Measurements from ENCODE around the gene CLCN4. TPM values are rescaled to one million over a fixed set of nuclear protein-coding genes. Genes with fewer than 3 reads are reported as not detected.

Gene CLCN4
- total RNA-seq, 1 donor from 2014 or later: 9.6 TPM

- DNase-seq (ENCODE audit: low spot score): no peak
- no peak for ATAC-seq
These were observed 27.5 kb upstream of the CLCN4 start for GRCh38 chrX:10129229-10129628.

DNA sequence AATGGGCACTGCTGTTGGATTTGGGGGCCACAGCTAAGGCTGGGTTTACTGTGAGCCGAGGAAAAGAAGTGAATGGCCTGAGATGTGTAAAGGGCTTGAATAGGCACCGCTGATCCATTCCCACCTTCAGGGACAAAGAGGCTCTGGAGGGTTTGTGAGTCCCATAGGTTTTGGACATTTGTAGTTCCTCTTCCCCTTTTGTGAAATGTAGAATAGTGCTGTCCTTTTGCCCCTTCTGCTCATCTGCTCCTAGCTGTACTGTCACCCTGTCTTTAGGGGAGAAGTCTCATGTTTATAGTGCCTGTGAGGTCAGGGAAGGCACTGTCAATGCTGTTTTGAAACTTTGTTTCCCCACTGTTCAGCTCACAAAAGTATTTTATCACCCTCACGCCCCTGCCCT lies 26.4 kb upstream of the CLCN4 start:
- DNase-seq (ENCODE audit: low spot score) (no peak), ATAC-seq (no peak)

- ATAC-seq (no peak), DNase-seq (ENCODE audit: low spot score) (no peak)
These were observed 22.6 kb upstream of the CLCN4 start for GRCh38 chrX:10133980-10134676.

DNA sequence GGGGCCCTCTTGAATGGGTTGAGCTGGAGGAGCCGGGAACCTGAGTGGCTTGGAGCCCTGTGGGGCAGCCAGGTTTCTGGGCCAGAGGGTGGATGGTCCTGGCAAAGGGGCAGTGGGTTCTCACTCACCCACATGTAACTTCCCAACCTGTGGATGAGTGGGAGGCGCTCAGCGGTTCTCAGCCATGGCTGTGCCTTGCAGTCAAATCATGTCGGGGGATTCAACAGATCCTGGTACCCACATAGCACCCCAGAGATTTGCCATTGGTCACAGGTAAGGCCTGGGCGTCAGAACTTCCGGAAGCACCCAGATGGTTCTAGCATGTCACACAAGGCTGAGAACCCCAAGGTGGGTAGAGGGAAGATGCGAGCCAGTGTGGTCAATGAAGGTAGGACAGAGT lies 21.9 kb upstream of the CLCN4 start:
- DNase-seq (ENCODE audit: low spot score) (no peak), ATAC-seq (no peak)

DNA sequence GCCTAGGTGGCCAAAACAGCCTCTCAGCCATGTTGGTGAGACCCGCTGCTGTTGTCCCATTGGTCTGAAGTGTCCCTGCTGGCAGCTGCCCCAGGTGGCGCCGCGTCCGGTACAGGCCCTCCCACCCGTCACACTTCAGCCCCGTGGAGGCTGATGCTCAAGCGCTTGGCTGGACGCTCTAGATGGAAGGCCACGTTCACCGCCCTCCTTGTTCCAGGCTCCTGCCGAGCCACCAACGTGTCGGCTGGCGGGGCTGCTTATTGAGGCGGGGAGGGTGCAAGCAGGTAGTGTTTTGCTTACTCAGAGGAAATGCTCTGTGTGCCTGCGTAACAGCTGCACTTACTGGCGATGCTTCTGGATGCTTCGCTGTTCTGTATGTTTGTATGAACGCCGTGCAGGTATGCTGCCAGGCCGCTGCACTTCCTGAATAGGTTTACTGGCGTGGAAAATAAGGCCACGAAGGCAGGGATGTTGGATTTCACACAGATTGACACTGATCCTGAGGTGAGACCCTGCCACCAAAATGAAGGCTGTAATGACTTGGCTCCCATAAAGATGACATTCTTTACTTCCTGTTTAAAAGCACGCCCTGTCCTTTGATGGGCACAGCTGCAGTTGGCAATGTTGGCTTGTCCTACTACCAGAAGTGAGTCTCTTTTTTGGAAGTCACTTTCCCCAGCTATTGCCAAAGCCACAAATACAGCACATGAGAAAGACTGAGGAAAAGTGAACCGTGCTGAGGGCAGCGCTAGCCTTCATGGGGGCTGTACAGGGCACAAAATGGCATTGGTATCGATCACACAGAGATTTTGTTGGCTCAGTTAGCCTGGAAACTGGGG lies 21.0 kb upstream of the CLCN4 start:
- DNase-seq (ENCODE audit: low spot score): no peak
- no peak for ATAC-seq

GRCh38 chrX:10138726-10139125 lies 18.0 kb upstream of the CLCN4 start:
- ATAC-seq (no peak), DNase-seq (ENCODE audit: low spot score) (no peak)

- DNase-seq (ENCODE audit: low spot score): no peak
These were observed 16.5 kb upstream of the CLCN4 start for GRCh38 chrX:10140264-10140663.

DNA sequence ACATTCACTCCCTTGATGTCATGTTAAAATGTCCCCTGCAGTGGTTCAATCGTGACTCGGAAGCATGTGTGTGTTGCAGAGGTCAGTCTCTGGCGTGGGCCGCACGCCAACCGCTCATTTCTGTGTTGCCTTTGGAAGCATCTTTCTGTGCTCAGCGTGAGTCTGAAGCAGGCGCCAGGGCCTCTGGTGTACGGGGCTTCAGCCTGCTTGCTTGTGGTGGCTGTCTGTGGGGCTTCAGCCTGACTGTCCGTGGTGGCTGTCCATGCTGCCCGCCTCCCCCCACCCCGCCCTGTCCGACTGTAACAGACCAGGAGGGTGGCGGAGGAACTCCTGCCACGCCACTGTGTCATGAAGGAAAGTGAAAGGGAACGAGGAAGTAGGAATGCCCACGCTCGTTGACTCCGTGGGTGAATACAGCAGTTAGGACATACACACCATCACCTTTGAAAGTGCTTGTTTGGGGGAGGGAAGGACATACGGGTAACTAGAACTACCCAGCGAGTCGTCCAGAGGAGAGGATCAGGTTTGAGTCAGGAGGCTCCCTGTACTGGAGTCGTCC lies 14.7 kb upstream of the CLCN4 start:
- ATAC-seq (no peak), DNase-seq (ENCODE audit: low spot score) (no peak)

More at GRCh38 chrX:10140264-10140663, 16.5 kb upstream of the CLCN4 start:
- no peak for ATAC-seq

GRCh38 chrX:10143071-10143983 lies 13.4 kb upstream of the CLCN4 start:
- DNase-seq (ENCODE audit: low spot score) (no peak), ATAC-seq (no peak)

DNA sequence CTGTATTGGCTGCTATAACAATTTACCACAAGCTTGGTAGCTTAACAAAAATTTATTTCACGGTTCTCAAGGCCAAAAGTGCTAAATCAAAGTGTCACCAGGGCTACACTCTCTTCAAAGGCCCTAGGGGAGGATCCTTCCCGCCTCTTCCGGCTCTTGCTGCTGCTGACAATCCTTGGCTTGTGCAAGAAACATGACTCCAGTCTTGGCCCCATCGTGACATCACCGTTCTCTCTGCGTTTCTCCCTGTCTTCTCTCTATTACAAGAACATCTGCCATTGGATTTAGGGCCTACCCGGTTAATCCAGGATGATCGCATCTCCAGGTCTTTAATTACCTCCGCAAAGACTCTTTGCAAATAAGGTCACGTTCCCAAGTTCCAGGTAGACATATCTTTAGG lies 10.4 kb upstream of the CLCN4 start:
- no peak for DNase-seq (ENCODE audit: low spot score)
- no peak for ATAC-seq

- DNase-seq (ENCODE audit: low spot score) (no peak), ATAC-seq (no peak)
These were observed 4.7 kb upstream of the CLCN4 start for GRCh38 chrX:10152086-10152485.

DNA sequence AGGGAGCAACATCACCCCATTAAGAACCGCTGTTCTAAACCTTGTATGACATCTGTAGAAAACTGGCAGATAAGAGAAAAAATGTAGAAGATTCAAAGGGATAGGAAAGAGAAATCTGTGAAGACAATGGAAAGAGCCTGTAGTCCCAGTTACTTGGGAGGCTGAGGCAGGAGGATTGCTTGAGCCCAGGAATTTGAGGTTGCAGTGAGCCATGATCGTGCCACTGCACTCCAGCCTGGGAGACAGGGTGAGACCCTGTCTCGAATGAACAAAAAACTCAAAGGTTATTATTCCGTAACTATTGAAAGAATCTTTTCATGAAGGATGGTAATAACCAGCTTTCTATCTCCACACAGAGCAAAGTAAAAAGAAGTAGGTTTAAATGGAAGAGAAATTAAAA lies 1.6 kb upstream of the CLCN4 start:
- ATAC-seq: no peak
- DNase-seq (ENCODE audit: low spot score): no peak

DNA sequence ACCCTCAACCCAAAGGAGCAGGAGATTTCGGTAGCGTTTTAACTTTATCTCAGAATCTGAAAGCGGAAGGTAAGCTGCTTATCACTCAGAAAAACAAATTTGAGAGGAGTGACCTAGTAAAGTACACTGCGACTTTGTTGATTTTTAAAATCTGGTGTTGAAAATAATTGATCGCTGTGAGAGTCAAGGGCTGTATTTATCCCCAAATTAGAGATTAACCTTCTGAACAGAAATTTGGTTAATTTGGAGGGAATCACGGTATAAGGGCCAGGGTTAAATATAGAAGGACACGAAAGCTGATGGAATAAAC lies 212 bp downstream of the CLCN4 start:
- DNase-seq (ENCODE audit: low spot score): no peak
- no peak for ATAC-seq

DNA sequence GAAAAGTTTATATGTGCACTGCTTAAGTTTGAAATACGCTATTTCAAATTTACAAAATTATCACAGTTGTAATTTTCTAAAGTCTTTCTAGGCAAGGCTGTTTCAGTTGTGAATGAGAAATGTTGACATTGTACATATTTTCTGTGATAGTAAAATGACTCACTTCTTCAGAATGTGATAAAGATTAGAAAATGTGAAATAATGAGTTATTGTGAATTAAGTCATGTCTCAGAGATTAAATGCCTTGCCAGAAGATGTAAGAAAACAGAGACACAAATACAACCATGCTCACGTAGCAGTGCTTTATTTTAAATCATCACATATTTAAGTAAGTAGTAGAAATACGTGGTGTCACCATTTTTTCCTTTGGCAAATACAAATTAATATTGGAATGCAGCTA lies 768 bp downstream of the CLCN4 start:
- ATAC-seq (no peak), DNase-seq (ENCODE audit: low spot score) (no peak)

GRCh38 chrX:10158279-10159144 lies 1.7 kb downstream of the CLCN4 start:
- no peak for DNase-seq (ENCODE audit: low spot score)
- no peak for ATAC-seq

GRCh38 chrX:10159145-10159468 lies 2.3 kb downstream of the CLCN4 start:
- no peak for DNase-seq (ENCODE audit: low spot score)
- no peak for ATAC-seq

- DNase-seq (ENCODE audit: low spot score) (no peak), ATAC-seq (no peak)
These were observed 3.4 kb downstream of the CLCN4 start for GRCh38 chrX:10160211-10160610.

DNA sequence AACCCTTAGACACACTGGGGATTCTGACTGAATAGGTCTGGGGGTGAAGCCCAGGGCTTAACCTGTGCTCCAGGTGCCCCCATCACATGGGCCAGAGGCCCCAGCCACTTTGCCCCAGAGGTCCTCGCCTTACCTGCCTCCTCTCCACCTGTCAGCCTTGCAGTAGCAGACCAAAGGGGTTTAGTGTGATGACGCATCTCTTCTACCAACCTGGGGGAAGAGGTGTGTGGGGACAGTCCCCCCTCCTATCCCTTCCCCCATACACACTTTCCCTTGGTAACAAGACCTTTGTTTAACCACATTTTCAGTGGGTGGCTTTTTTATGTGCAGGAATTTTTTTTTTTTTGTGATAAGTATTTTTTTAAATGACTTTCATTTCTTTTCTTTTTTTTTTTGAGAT lies 6.3 kb downstream of the CLCN4 start:
- ATAC-seq: no peak
- DNase-seq (ENCODE audit: low spot score): no peak

DNA sequence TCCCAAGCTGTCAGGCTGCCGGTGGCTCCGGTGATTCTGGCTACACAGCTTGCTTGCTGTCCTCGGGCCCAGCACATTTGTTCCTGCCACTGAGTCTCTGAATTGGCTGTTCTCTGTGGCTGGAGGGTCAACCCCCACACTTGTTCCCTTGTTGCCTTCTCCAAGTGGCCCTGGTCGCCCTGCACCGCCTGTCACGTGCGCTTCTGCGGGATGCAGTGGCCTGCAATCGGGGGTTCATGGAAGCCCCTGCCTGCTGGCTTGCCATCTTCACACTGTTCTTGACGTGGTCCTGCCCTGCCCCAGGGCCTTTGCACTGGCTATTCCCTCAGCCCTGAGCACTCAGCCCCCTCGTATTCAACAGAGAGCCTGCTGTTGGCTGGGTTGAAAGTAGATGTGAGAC lies 8.1 kb downstream of the CLCN4 start:
- no peak for ATAC-seq
- DNase-seq (ENCODE audit: low spot score): no peak

GRCh38 chrX:10165580-10166247 lies 8.9 kb downstream of the CLCN4 start:
- ATAC-seq (no peak), DNase-seq (ENCODE audit: low spot score) (no peak)

All from left lobe of liver (tissue), 2 donors.